H1 (cell line): ENCODE results near the gene USP17L12.
"Not testable (repeated sequence)": the region's sequence is repeated elsewhere in the genome, so short reads cannot be mapped to it uniquely, and the experiment has no call there.

ENCODE experiments used
- ASH2L ChIP-seq: fragments of 200-600, 300-600 bp; sonication (generic); IDR thresholded peaks from one replicate; pipeline ENCODE4 v1.7.1; 2017; ENCODE audit warnings: low read length
- BCL11A ChIP-seq, 2 experiments: IDR thresholded peaks; one replicate each; pipeline ENCODE4 v1.6.1; 2011; ENCODE audit warnings: low read depth in 2 of 2, low read length in 2 of 2, mild to moderate bottlenecking in 2 of 2
- CEBPB ChIP-seq: IDR thresholded peaks from 2 replicates; pipeline ENCODE4 v1.6.1; 2012; ENCODE audit warnings: low read depth, low read length
- CREB1 ChIP-seq: IDR thresholded peaks from 2 replicates; pipeline ENCODE4 v1.6.1; 2012; ENCODE audit warnings: inconsistent platforms
- EP300 ChIP-seq, 2 experiments: IDR thresholded peaks; 1 replicate in 1 of 2; 2 replicates in 1 of 2; pipeline ENCODE4 v1.6.1; 2011 to 2012; ENCODE audit warnings: low read depth in 2 of 2, low read length in 2 of 2, mild to moderate bottlenecking in 2 of 2, borderline replicate concordance in 1 of 2, inconsistent platforms in 1 of 2, moderate library complexity in 1 of 2
- NRF1 ChIP-seq: IDR thresholded peaks from 2 replicates; pipeline ENCODE4 v1.6.1; 2011; ENCODE audit warnings: mild to moderate bottlenecking, low read depth, low read length, improper control_type of control experiment
- POLR2A ChIP-seq, 2 experiments: IDR thresholded peaks; 1 replicate in 1 of 2; 2 replicates in 1 of 2; pipeline ENCODE4 v1.6.1; 2011; ENCODE audit warnings: low read depth in 2 of 2, low read length in 2 of 2, mild to moderate bottlenecking in 2 of 2; ENCODE audit errors: control extremely low read depth in 1 of 2
- POLR2AphosphoS5 ChIP-seq: IDR thresholded peaks from 2 replicates; pipeline ENCODE4 v1.6.1; 2011; ENCODE audit warnings: low read depth, low read length
- YY1 ChIP-seq: IDR thresholded peaks from 2 replicates; pipeline ENCODE4 v1.6.1; 2011; ENCODE audit warnings: low read depth, mild to moderate bottlenecking, low read length
- TF ChIP-seq, protein P1 (sequence below), 3 experiments: IDR thresholded peaks; 1 replicate in 2 of 3; 2 replicates in 1 of 3; pipeline versions ENCODE4 v1.5.1 to v1.6.1; 2011; ENCODE audit warnings: low read length in 3 of 3, mild to moderate bottlenecking in 3 of 3, inconsistent platforms in 2 of 3, low read depth in 1 of 3, moderate library complexity in 1 of 3; ENCODE audit not compliant: insufficient read depth in 1 of 3; ENCODE audit errors: control extremely low read depth in 1 of 3

- TF ChIP-seq POLR2AphosphoS5; BCL11A (IDR thresholded peaks at IDR 0.05; ENCODE audit: low read depth in 2 of 2, low read length in 2 of 2); POLR2A (IDR thresholded peaks at IDR 0.05; ENCODE audit: control extremely low read depth in 1 of 2, low read depth in 2 of 2, low read length in 2 of 2); NRF1; EP300 (IDR thresholded peaks at IDR 0.05; ENCODE audit: borderline replicate concordance in 1 of 2, low read depth in 2 of 2, low read length in 2 of 2); CEBPB; ASH2L; CREB1; YY1: not testable (repeated sequence)
- TF ChIP-seq, protein P1, sequence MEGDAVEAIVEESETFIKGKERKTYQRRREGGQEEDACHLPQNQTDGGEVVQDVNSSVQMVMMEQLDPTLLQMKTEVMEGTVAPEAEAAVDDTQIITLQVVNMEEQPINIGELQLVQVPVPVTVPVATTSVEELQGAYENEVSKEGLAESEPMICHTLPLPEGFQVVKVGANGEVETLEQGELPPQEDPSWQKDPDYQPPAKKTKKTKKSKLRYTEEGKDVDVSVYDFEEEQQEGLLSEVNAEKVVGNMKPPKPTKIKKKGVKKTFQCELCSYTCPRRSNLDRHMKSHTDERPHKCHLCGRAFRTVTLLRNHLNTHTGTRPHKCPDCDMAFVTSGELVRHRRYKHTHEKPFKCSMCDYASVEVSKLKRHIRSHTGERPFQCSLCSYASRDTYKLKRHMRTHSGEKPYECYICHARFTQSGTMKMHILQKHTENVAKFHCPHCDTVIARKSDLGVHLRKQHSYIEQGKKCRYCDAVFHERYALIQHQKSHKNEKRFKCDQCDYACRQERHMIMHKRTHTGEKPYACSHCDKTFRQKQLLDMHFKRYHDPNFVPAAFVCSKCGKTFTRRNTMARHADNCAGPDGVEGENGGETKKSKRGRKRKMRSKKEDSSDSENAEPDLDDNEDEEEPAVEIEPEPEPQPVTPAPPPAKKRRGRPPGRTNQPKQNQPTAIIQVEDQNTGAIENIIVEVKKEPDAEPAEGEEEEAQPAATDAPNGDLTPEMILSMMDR (IDR thresholded peaks at IDR 0.05; ENCODE audit: control extremely low read depth in 1 of 3, insufficient read depth in 1 of 3, low read depth in 1 of 3, low read length in 3 of 3), result not testable (repeated sequence)
These were observed 14.1 kb downstream of the USP17L12 start, which contains the start of gene USP17L15 for GRCh38 chr4:9234085-9234484.
